Peyer's patch (tissue), 4 donors: Measurements from ENCODE around the gene DOCK4.

ENCODE experiments used
- POLR2A ChIP-seq, 2 donors: fragments of 450-650 bp; IDR thresholded peaks; one replicate each; pipeline ENCODE4 v1.5.1; 2017; ENCODE audit warnings: antibody characterized with exemption in 2 of 2, mild to moderate bottlenecking in 2 of 2, moderate library complexity in 2 of 2
- TF ChIP-seq, protein P1 (sequence below), 6 experiments: fragments of 450-650 bp in 4 of 6; fragments of 200-600 bp in 2 of 6; sonication (generic) in 1 of 6; IDR thresholded peaks; one replicate each; pipeline ENCODE4 v1.5.1; 2017 to 2019; ENCODE audit warnings: antibody characterized with exemption in 6 of 6, mild to moderate bottlenecking in 3 of 6, moderate library complexity in 1 of 6

- TF ChIP-seq, protein P1, sequence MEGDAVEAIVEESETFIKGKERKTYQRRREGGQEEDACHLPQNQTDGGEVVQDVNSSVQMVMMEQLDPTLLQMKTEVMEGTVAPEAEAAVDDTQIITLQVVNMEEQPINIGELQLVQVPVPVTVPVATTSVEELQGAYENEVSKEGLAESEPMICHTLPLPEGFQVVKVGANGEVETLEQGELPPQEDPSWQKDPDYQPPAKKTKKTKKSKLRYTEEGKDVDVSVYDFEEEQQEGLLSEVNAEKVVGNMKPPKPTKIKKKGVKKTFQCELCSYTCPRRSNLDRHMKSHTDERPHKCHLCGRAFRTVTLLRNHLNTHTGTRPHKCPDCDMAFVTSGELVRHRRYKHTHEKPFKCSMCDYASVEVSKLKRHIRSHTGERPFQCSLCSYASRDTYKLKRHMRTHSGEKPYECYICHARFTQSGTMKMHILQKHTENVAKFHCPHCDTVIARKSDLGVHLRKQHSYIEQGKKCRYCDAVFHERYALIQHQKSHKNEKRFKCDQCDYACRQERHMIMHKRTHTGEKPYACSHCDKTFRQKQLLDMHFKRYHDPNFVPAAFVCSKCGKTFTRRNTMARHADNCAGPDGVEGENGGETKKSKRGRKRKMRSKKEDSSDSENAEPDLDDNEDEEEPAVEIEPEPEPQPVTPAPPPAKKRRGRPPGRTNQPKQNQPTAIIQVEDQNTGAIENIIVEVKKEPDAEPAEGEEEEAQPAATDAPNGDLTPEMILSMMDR (IDR thresholded peaks at IDR 0.05) = peak in 4 of 6 experiments; percentile 23 to 41 (median 34)
- TF ChIP-seq POLR2A (IDR thresholded peaks at IDR 0.05) = no peak
Observed at GRCh38 chr7:111763221-111763801, 442.9 kb downstream of the DOCK4 start.
